OCI-M2 (cell line): ENCODE results near the gene NHP2.

Experiments
- DNase-seq: peaks from one replicate; lab custom pipeline; 2025; ENCODE audit not compliant: unreplicated experiment; lab: John Stamatoyannopoulos, UW

The NHP2 gene

GRCh38 chr5:178176791-178177190, 23.1 kb upstream of the NHP2 start:
- no peak for DNase-seq

GRCh38 chr5:178174456-178174855, 20.8 kb upstream of the NHP2 start:
- DNase-seq, result no peak

- no peak for DNase-seq
Measured at GRCh38 chr5:178170455-178170854, 16.8 kb upstream of the NHP2 start.

- DNase-seq, result no peak
Measured at GRCh38 chr5:178165581-178165980, 11.9 kb upstream of the NHP2 start.

- DNase-seq, result peak; percentile 58
Measured at GRCh38 chr5:178163772-178164735, 10.4 kb upstream of the NHP2 start.

GRCh38 chr5:178162481-178162880, 8.8 kb upstream of the NHP2 start:
- no peak for DNase-seq

GRCh38 chr5:178160176-178160575, 6.5 kb upstream of the NHP2 start:
- no peak for DNase-seq

- DNase-seq, result no peak
Measured at GRCh38 chr5:178155065-178155464, 1.4 kb upstream of the NHP2 start.

- no peak for DNase-seq
Measured at GRCh38 chr5:178152491-178153444, 917 bp downstream of the NHP2 start.

- no peak for DNase-seq
Measured at GRCh38 chr5:178150977-178151734, 2.5 kb downstream of the NHP2 start.

- DNase-seq, result no peak
Measured at GRCh38 chr5:178149199-178149932, 4.3 kb downstream of the NHP2 start.

GRCh38 chr5:178147406-178147805, 6.3 kb downstream of the NHP2 start:
- DNase-seq, result no peak

GRCh38 chr5:178145965-178146820, 7.5 kb downstream of the NHP2 start:
- no peak for DNase-seq

- no peak for DNase-seq
Measured at GRCh38 chr5:178143901-178144300, 9.8 kb downstream of the NHP2 start.

- no peak for DNase-seq
Measured at GRCh38 chr5:178143246-178143645, 10.4 kb downstream of the NHP2 start.

GRCh38 chr5:178142642-178143041, 11.0 kb downstream of the NHP2 start:
- no peak for DNase-seq

GRCh38 chr5:178141550-178141949, 12.1 kb downstream of the NHP2 start:
- DNase-seq, result no peak

GRCh38 chr5:178137991-178138390, 15.7 kb downstream of the NHP2 start:
- no peak for DNase-seq

GRCh38 chr5:178136990-178137389, 16.7 kb downstream of the NHP2 start:
- no peak for DNase-seq
